ENCODE results near the gene SEC14L6. TPM values are rescaled to one million over a fixed set of nuclear protein-coding genes. Genes with fewer than 3 reads are reported as not detected.
"Not testable (repeated sequence)": the region's sequence is repeated elsewhere in the genome, so short reads cannot be mapped to it uniquely, and the experiment has no call there.

The SEC14L6 gene
- not detected for polyA plus RNA-seq (2013, experiment 1 of 2)
- polyA plus RNA-seq (2013, experiment 2 of 2), result not detected

GRCh38 chr22:30546616-30547015 is at the start of gene SEC14L6:
Gene SEC14L6 (minus strand): TSS chr22:30546741. CDS start chr22:30546682, 59 bp downstream.
- peaks cover 7 to 72% of the 10 kb centered on the region in 2 experiments for H3K27me3 ChIP-seq (ENCODE audit: control insufficient read depth in 1 of 2, insufficient read depth in 1 of 2, low read length in 2 of 2)
- H3K27ac ChIP-seq (ENCODE audit: low read length, poor library complexity, severe bottlenecking), result no peak within 1 kb of the TSS
- H3K14ac ChIP-seq (ENCODE audit: low read length in 2 of 2), result peak within 1 kb of the TSS in 1 of 2 experiments; percentile 42
- H4K91ac ChIP-seq (ENCODE audit: low read length), result no peak within 1 kb of the TSS
- WGBS, result 92% methylated on average over 7 of the region's 7 CpGs
- no peak within 1 kb of the TSS for H3K9ac ChIP-seq (ENCODE audit: low read length)
- no peak within 1 kb of the TSS for H3K4me2 ChIP-seq (ENCODE audit: low read length, poor library complexity, severe bottlenecking)
- H2AK5ac ChIP-seq (ENCODE audit: low read length, severe bottlenecking), result no peak within 1 kb of the TSS
- H3K79me1 ChIP-seq (replicated peaks; ENCODE audit: low read length, poor library complexity, severe bottlenecking), result peaks cover 2% of the 10 kb centered on the region
- H3K4me3 ChIP-seq (ENCODE audit: insufficient read depth in 1 of 2, low read depth in 1 of 2, low read length in 2 of 2), result no peak within 1 kb of the TSS
- H3K18ac ChIP-seq (ENCODE audit: low read depth in 1 of 2, low read length in 2 of 2), result no peak within 1 kb of the TSS
- peaks cover 0 to 6% of the 10 kb centered on the region in 2 experiments for H3K36me3 ChIP-seq (ENCODE audit: control insufficient read depth in 1 of 2, insufficient read depth in 2 of 2, low read depth in 1 of 2, low read length in 2 of 2)
- H2BK5ac ChIP-seq (ENCODE audit: low read depth, low read length, poor library complexity, severe bottlenecking), result no peak within 1 kb of the TSS
- H4K8ac ChIP-seq (ENCODE audit: low read length), result no peak within 1 kb of the TSS
- peaks cover 9% of the 10 kb centered on the region for H3K4me1 ChIP-seq (ENCODE audit: control insufficient read depth, insufficient read depth, low read depth, low read length)
- H2BK15ac ChIP-seq (ENCODE audit: low read depth, poor library complexity, severe bottlenecking), result no peak within 1 kb of the TSS
- no peak within 1 kb of the TSS for H3K4ac ChIP-seq (ENCODE audit: low read depth in 1 of 2, low read length in 2 of 2)
- no peak within 1 kb of the TSS for H2BK120ac ChIP-seq (ENCODE audit: low read depth, low read length)
- DNase-seq, result no peak
- no peak within 1 kb of the TSS for H2BK12ac ChIP-seq (ENCODE audit: low read length in 2 of 2)
- H3K23ac ChIP-seq (ENCODE audit: low read length in 2 of 2), result no peak within 1 kb of the TSS
- no peaks in the 10 kb centered on the region for H3K9me3 ChIP-seq (ENCODE audit: control insufficient read depth, low read length)
- no peak within 1 kb of the TSS for H2AFZ ChIP-seq (ENCODE audit: low read depth, low read length)

- Histone ChIP-seq H2AFZ (ENCODE audit: low read depth, low read length) (no peak overlapping the region), H3K36me3 (ENCODE audit: control insufficient read depth in 1 of 2, insufficient read depth in 2 of 2, low read depth in 1 of 2, low read length in 2 of 2) (no peaks in the 10 kb centered on the region), H3K79me1 (replicated peaks; ENCODE audit: low read length, poor library complexity, severe bottlenecking) (no peaks in the 10 kb centered on the region), H3K9me3 (ENCODE audit: control insufficient read depth, low read length) (no peaks in the 10 kb centered on the region), H2AK5ac (ENCODE audit: low read length, severe bottlenecking) (no peak overlapping the region), H3K9ac (ENCODE audit: low read length) (no peak overlapping the region), H3K4ac (ENCODE audit: low read depth in 1 of 2, low read length in 2 of 2) (no peak overlapping the region), H3K14ac (ENCODE audit: low read length in 2 of 2) (no peak overlapping the region), H3K23ac (ENCODE audit: low read length in 2 of 2) (no peak overlapping the region), H2BK5ac (ENCODE audit: low read depth, low read length, poor library complexity, severe bottlenecking) (no peak overlapping the region), H3K27ac (ENCODE audit: low read length, poor library complexity, severe bottlenecking) (no peak overlapping the region), H3K27me3 (ENCODE audit: control insufficient read depth in 1 of 2, insufficient read depth in 1 of 2, low read length in 2 of 2) (peaks cover 5 to 15% of the 10 kb centered on the region in 2 experiments), H3K4me3 (ENCODE audit: insufficient read depth in 1 of 2, low read depth in 1 of 2, low read length in 2 of 2) (no peak overlapping the region), H4K8ac (ENCODE audit: low read length) (no peak overlapping the region), H2BK120ac (ENCODE audit: low read depth, low read length) (no peak overlapping the region), H3K4me2 (ENCODE audit: low read length, poor library complexity, severe bottlenecking) (no peak overlapping the region), H4K91ac (ENCODE audit: low read length) (no peak overlapping the region), H3K4me1 (ENCODE audit: control insufficient read depth, insufficient read depth, low read depth, low read length) (peaks cover 2% of the 10 kb centered on the region), H2BK12ac (ENCODE audit: low read length in 2 of 2) (no peak overlapping the region), H2BK15ac (ENCODE audit: low read depth, poor library complexity, severe bottlenecking) (no peak overlapping the region), H3K18ac (ENCODE audit: low read depth in 1 of 2, low read length in 2 of 2) (no peak overlapping the region)
- 75% methylated on average over 2 of the region's 2 CpGs for WGBS
- no peak for DNase-seq
These were observed 49.7 kb upstream of the SEC14L6 start for GRCh38 chr22:30596199-30596598.

GRCh38 chr22:30592360-30592713 is 45.8 kb upstream of the SEC14L6 start:
- H3K9me3 ChIP-seq (ENCODE audit: control insufficient read depth, low read length), result not testable (repeated sequence)

GRCh38 chr22:30591588-30592359 is 45.2 kb upstream of the SEC14L6 start, which contains the start of gene PES1:
Gene PES1 (minus strand): TSS chr22:30591910. CDS start chr22:30591833, 77 bp downstream.
- Histone ChIP-seq H2BK12ac (ENCODE audit: low read length in 2 of 2) (no peak within 1 kb of the TSS), H3K4me3 (ENCODE audit: insufficient read depth in 1 of 2, low read depth in 1 of 2, low read length in 2 of 2) (peak within 1 kb of the TSS; percentile 63 to 99), H3K9me3 (ENCODE audit: control insufficient read depth, low read length) (no peaks in the 10 kb centered on the region), H3K9ac (ENCODE audit: low read length) (peak within 1 kb of the TSS; percentile 99), H2BK5ac (ENCODE audit: low read depth, low read length, poor library complexity, severe bottlenecking) (no peak within 1 kb of the TSS), H4K8ac (ENCODE audit: low read length) (no peak within 1 kb of the TSS), H3K79me1 (replicated peaks; ENCODE audit: low read length, poor library complexity, severe bottlenecking) (peaks cover 25% of the 10 kb centered on the region), H3K14ac (ENCODE audit: low read length in 2 of 2) (peak within 1 kb of the TSS in 1 of 2 experiments; percentile 36), H3K27me3 (ENCODE audit: control insufficient read depth in 1 of 2, insufficient read depth in 1 of 2, low read length in 2 of 2) (peaks cover 5 to 15% of the 10 kb centered on the region in 2 experiments), H3K23ac (ENCODE audit: low read length in 2 of 2) (no peak within 1 kb of the TSS), H3K4ac (ENCODE audit: low read depth in 1 of 2, low read length in 2 of 2) (peak within 1 kb of the TSS in 1 of 2 experiments; percentile 22), H3K27ac (ENCODE audit: low read length, poor library complexity, severe bottlenecking) (peak within 1 kb of the TSS; percentile 82), H3K18ac (ENCODE audit: low read depth in 1 of 2, low read length in 2 of 2) (peak within 1 kb of the TSS in 1 of 2 experiments; percentile 17), H3K4me1 (ENCODE audit: control insufficient read depth, insufficient read depth, low read depth, low read length) (peaks cover 1% of the 10 kb centered on the region), H2BK15ac (ENCODE audit: low read depth, poor library complexity, severe bottlenecking) (no peak within 1 kb of the TSS), H3K36me3 (ENCODE audit: control insufficient read depth in 1 of 2, insufficient read depth in 2 of 2, low read depth in 1 of 2, low read length in 2 of 2) (peaks cover 25 to 27% of the 10 kb centered on the region in 2 experiments), H2AK5ac (ENCODE audit: low read length, severe bottlenecking) (no peak within 1 kb of the TSS), H2AFZ (ENCODE audit: low read depth, low read length) (no peak within 1 kb of the TSS), H4K91ac (ENCODE audit: low read length) (no peak within 1 kb of the TSS), H3K4me2 (ENCODE audit: low read length, poor library complexity, severe bottlenecking) (peak within 1 kb of the TSS; percentile 82), H2BK120ac (ENCODE audit: low read depth, low read length) (no peak within 1 kb of the TSS)
- DNase-seq, result peak; percentile 99
- WGBS, result under 1% methylated on average over 48 of the region's 49 CpGs

More at GRCh38 chr22:30592360-30592713, 45.8 kb upstream of the SEC14L6 start:
- H3K4me3 ChIP-seq (ENCODE audit: insufficient read depth in 1 of 2, low read depth in 1 of 2, low read length in 2 of 2), result peak overlapping the region in 1 of 2 experiments; percentile 99
- H3K4me2 ChIP-seq (ENCODE audit: low read length, poor library complexity, severe bottlenecking), result peak overlapping the region; percentile 82
- not testable (repeated sequence) for H3K14ac ChIP-seq (ENCODE audit: low read length in 2 of 2); H2AFZ ChIP-seq (ENCODE audit: low read depth, low read length); H2BK120ac ChIP-seq (ENCODE audit: low read depth, low read length); H3K4me1 ChIP-seq (ENCODE audit: control insufficient read depth, insufficient read depth, low read depth, low read length); H4K8ac ChIP-seq (ENCODE audit: low read length); H2BK12ac ChIP-seq (ENCODE audit: low read length in 2 of 2); H3K23ac ChIP-seq (ENCODE audit: low read length in 2 of 2); H3K4ac ChIP-seq (ENCODE audit: low read depth in 1 of 2, low read length in 2 of 2); DNase-seq; H2BK5ac ChIP-seq (ENCODE audit: low read depth, low read length, poor library complexity, severe bottlenecking); H2BK15ac ChIP-seq (ENCODE audit: low read depth, poor library complexity, severe bottlenecking); H2AK5ac ChIP-seq (ENCODE audit: low read length, severe bottlenecking); H3K27ac ChIP-seq (ENCODE audit: low read length, poor library complexity, severe bottlenecking); H3K18ac ChIP-seq (ENCODE audit: low read depth in 1 of 2, low read length in 2 of 2); H4K91ac ChIP-seq (ENCODE audit: low read length)
- peaks cover 20 to 21% of the 10 kb centered on the region in 2 experiments for H3K36me3 ChIP-seq (ENCODE audit: control insufficient read depth in 1 of 2, insufficient read depth in 2 of 2, low read depth in 1 of 2, low read length in 2 of 2)
- H3K79me1 ChIP-seq (replicated peaks; ENCODE audit: low read length, poor library complexity, severe bottlenecking), result peaks cover 21% of the 10 kb centered on the region
- H3K27me3 ChIP-seq (ENCODE audit: control insufficient read depth in 1 of 2, insufficient read depth in 1 of 2, low read length in 2 of 2), result peaks cover 5 to 15% of the 10 kb centered on the region in 2 experiments
- H3K9ac ChIP-seq (ENCODE audit: low read length), result peak overlapping the region; percentile 99
- WGBS, result 54% methylated on average over 18 of the region's 18 CpGs
